ENCODE data around the gene NPAS3.

The NPAS3 gene

GRCh38 chr14:33390335-33390734 lies 451.7 kb downstream of the NPAS3 start (continued):
- TF ChIP-seq PRDM6 (tag by site-specific recombination; IDR thresholded peaks at IDR 0.05): no peak

- Histone ChIP-seq H3K4me1 (ENCODE audit: control insufficient read depth, insufficient read depth, low read length) (peaks cover 22% of the 10 kb centered on the region), H3K9me3 (ENCODE audit: control insufficient read depth, insufficient read depth, low read depth, low read length) (no peaks in the 10 kb centered on the region), H3K36me3 (ENCODE audit: control insufficient read depth in 2 of 2, insufficient read depth in 1 of 2, low read length in 2 of 2) (no peaks in the 10 kb centered on the region), H3K4me3 (ENCODE audit: low read depth, low read length) (no peak overlapping the region), H3K27ac (ENCODE audit: extremely low read depth, low read depth, low read length) (peak overlapping the region; percentile 62)
- POLR2A ChIA-PET: no interaction called here
- CTCF ChIA-PET: interaction anchor here (1.2 kb wide), 1 partner anchor 930 kb away, joined by 4 read pairs; no protein-coding TSS in a partner anchor
- peak; percentile 64; the same call in 1 of the 2 replicates for TF ChIP-seq ZNF561 (tag by site-specific recombination; IDR thresholded peaks at IDR 0.05; ENCODE audit: borderline replicate concordance)
- TF ChIP-seq TCF7L2 (IDR thresholded peaks at IDR 0.05; ENCODE audit: borderline replicate concordance, low read depth, low read length): 0 out of 2 replicates have a peak, but pooled peaks have one; percentile 38
- peak; percentile 83 for TF ChIP-seq ATF2 (tag by site-specific recombination; IDR thresholded peaks at IDR 0.05; ENCODE audit: low read depth)
- TF ChIP-seq ZNF513 (tag by site-specific recombination; IDR thresholded peaks at IDR 0.05): no peak
- peak; percentile 86 for TF ChIP-seq ZNF843 (tag by site-specific recombination; IDR thresholded peaks at IDR 0.05)
- TF ChIP-seq HOXC10 (CRISPR knock-in tag; IDR thresholded peaks at IDR 0.05): no peak
- TF ChIP-seq ZNF366 (tag by site-specific recombination; conservative IDR thresholded peaks at IDR 0.05): peak; percentile 65; the same call in 1 of the 2 replicates
- peak; percentile 32; the same call in 1 of the 2 replicates for TF ChIP-seq ZNF596 (tag by site-specific recombination; IDR thresholded peaks at IDR 0.05)
- no peak for TF ChIP-seq ZNF548 (tag by site-specific recombination; IDR thresholded peaks at IDR 0.05)
- peak; percentile 16; the same call in 1 of the 2 replicates for TF ChIP-seq ZBTB48 (tag by site-specific recombination; IDR thresholded peaks at IDR 0.05)
- peak; percentile 31 for TF ChIP-seq ZBTB8A (tag by site-specific recombination; IDR thresholded peaks at IDR 0.05)
- TF ChIP-seq ZNF692 (tag by site-specific recombination; IDR thresholded peaks at IDR 0.05): no peak
- peak; percentile 41; the same call in 1 of the 2 replicates for TF ChIP-seq ZNF423 (tag by site-specific recombination; IDR thresholded peaks at IDR 0.05)
- 0 out of 2 replicates have a peak, but pooled peaks have one; percentile 35 for TF ChIP-seq ZNF335 (tag by site-specific recombination; conservative IDR thresholded peaks at IDR 0.05)
- TF ChIP-seq GLIS1 (tag by site-specific recombination; IDR thresholded peaks at IDR 0.05): peak; percentile 42
- TF ChIP-seq ZNF112 (tag by site-specific recombination; IDR thresholded peaks at IDR 0.05): no peak
- no peak for TF ChIP-seq KLF9 (tag by site-specific recombination; IDR thresholded peaks at IDR 0.05; ENCODE audit: low read depth)
- TF ChIP-seq ZEB2 (tag by site-specific recombination; IDR thresholded peaks at IDR 0.05): peak; percentile 64
- TF ChIP-seq PATZ1 (tag by site-specific recombination; IDR thresholded peaks at IDR 0.05): peak; percentile 39; the same call in 1 of the 2 replicates
- TF ChIP-seq ZNF677 (tag by site-specific recombination; IDR thresholded peaks at IDR 0.05): no peak
- no peak for TF ChIP-seq ZNF433 (tag by site-specific recombination; IDR thresholded peaks at IDR 0.05; ENCODE audit: low read depth)
- peak; percentile 28; the same call in 1 of the 2 replicates for TF ChIP-seq INSM2 (tag by site-specific recombination; IDR thresholded peaks at IDR 0.05)
- TF ChIP-seq SP7 (tag by site-specific recombination; IDR thresholded peaks at IDR 0.05): peak; percentile 52; the same call in 1 of the 2 replicates
- TF ChIP-seq OSR2 (tag by site-specific recombination; IDR thresholded peaks at IDR 0.05): peak; percentile 91
- no peak for TF ChIP-seq HOXA7 (CRISPR knock-in tag; IDR thresholded peaks at IDR 0.05; ENCODE audit: borderline replicate concordance)
- peak; percentile 82 for TF ChIP-seq ZBTB21 (tag by site-specific recombination; IDR thresholded peaks at IDR 0.05)
Measured at GRCh38 chr14:33393231-33393894, 454.7 kb downstream of the NPAS3 start.
